ENCODE data around the gene NOC2L. TPM values are rescaled to one million over a fixed set of nuclear protein-coding genes. Genes with fewer than 3 reads are reported as not detected.

NOC2L gene
- total RNA-seq, 1 experiment from 2014 or later: 130 TPM

DNA sequence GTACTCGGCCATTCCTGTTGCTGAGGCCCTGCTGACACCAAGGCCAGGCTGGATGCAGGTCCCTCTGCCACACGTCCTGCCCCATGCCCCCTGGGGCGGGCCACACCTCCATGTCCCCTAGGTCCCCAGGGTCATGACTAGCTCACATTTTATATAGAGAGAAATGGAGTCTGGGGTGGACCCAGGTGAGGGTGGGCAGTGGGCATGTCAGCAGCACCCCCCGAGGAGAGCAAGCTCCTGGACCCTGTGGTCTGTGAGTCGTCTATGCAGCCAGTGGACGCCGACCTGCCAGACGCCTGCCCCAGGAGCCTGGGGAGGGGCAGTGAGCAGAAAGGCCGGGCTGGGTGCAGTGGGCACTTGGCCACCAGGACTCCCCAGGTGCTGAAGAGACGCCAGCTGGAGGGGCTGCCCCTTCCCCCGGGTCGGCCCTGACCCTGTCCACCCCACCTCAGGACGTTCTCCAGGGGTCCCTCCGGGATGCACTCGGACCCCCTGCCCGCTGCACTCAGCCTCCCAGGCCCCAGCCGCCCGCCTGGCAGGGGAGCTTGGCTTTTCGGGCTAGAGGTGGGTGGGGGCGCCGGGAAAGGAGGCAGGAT, 19.4 kb downstream of the NOC2L start:
- no peak overlapping the region for H3K18ac ChIP-seq (ENCODE audit: insufficient read length, low read depth, low read length)
- no peak overlapping the region for H3K27ac Mint-ChIP-seq
- no peak for DNase-seq
- no peaks in the 10 kb centered on the region for H3K9me3 ChIP-seq (ENCODE audit: control insufficient read depth, low read depth, low read length)
- WGBS (ENCODE audit: extremely low coverage, insufficient read length, low lambda C conversion rate): no CpG with 5 or more reads among the region's 21 CpGs
- H2BK15ac ChIP-seq (ENCODE audit: low read depth, low read length): no peak overlapping the region
- no peak overlapping the region for H2BK20ac ChIP-seq (ENCODE audit: low read depth, low read length, poor library complexity, severe bottlenecking)
- no peaks in the 10 kb centered on the region for H3K79me1 ChIP-seq (ENCODE audit: insufficient read depth, low read depth, low read length, poor library complexity, severe bottlenecking)
- no peak overlapping the region for H3K9ac ChIP-seq (ENCODE audit: extremely low read depth, insufficient read length, low read length)
- H2AFZ ChIP-seq (ENCODE audit: low read length): no peak overlapping the region
- no peaks in the 10 kb centered on the region for H3K4me1 ChIP-seq (ENCODE audit: insufficient read depth, low read length)
- H3T11ph ChIP-seq (ENCODE audit: low read length): no peak overlapping the region
- H3K27ac ChIP-seq (ENCODE audit: insufficient read length, low read depth, low read length): no peak overlapping the region
- no peak overlapping the region for H4K91ac ChIP-seq (ENCODE audit: insufficient read length, low read depth, low read length)
- peaks cover 6% of the 10 kb centered on the region for H3K23me2 ChIP-seq (ENCODE audit: insufficient read length, low read depth, low read length, poor library complexity, severe bottlenecking)
- H4K5ac ChIP-seq (ENCODE audit: insufficient read length, low read depth, low read length): no peak overlapping the region
- H3K4ac ChIP-seq (ENCODE audit: low read depth, low read length): no peak overlapping the region
- H3K4me3 Mint-ChIP-seq: peak overlapping the region in 1 of 2 experiments; percentile 20; a peak in 2 of 5 replicates
- no peak overlapping the region for H2BK12ac ChIP-seq (ENCODE audit: insufficient read length, low read depth, low read length)
- H3K14ac ChIP-seq (ENCODE audit: insufficient read depth, low read length): no peak overlapping the region
- H3K56ac ChIP-seq (ENCODE audit: insufficient read length, low read depth, low read length): no peak overlapping the region
- no peak overlapping the region for H2AK5ac ChIP-seq (ENCODE audit: insufficient read length, low read length)
- peaks cover 9 to 46% of the 10 kb centered on the region in 2 experiments for H3K4me1 Mint-ChIP-seq
- H4K20me1 ChIP-seq (ENCODE audit: control insufficient read depth, insufficient read depth, insufficient read length): no peaks in the 10 kb centered on the region
- H3K36me3 Mint-ChIP-seq (ENCODE audit: insufficient read depth in 1 of 3, low read depth in 3 of 3): peaks cover 0 to 6% (median 2%) of the 10 kb centered on the region in 3 experiments; a peak in 3 of 7 replicates
- no peak overlapping the region for H4K8ac ChIP-seq (replicated peaks; ENCODE audit: insufficient read length, low read depth, low read length)
- no peak overlapping the region for H2BK120ac ChIP-seq (ENCODE audit: low read depth, low read length, poor library complexity, severe bottlenecking)
- H3K79me2 ChIP-seq (ENCODE audit: insufficient read depth, low read length): no peaks in the 10 kb centered on the region
- H2BK5ac ChIP-seq (ENCODE audit: insufficient read length, low read length): no peak overlapping the region
- TF ChIP-seq CTCF (conservative IDR thresholded peaks at IDR 0.05): no peak
- peaks cover 75% of the 10 kb centered on the region for H3K27me3 Mint-ChIP-seq (ENCODE audit: low read depth)
- H3K4me2 ChIP-seq (ENCODE audit: insufficient read depth, insufficient read length, low read length): no peak overlapping the region
- H3K9me3 Mint-ChIP-seq: no peaks in the 10 kb centered on the region
- H3K27me3 ChIP-seq (ENCODE audit: insufficient read depth, low read length): peaks cover 51% of the 10 kb centered on the region
- H3K23ac ChIP-seq (ENCODE audit: insufficient read length, low read depth, low read length): no peak overlapping the region

Measured in H9 (cell line).